ENCODE results near the gene PICK1.
"Not testable (repeated sequence)": the region's sequence is repeated elsewhere in the genome, so short reads cannot be mapped to it uniquely, and the experiment has no call there.

Gene PICK1

GRCh38 chr22:38110008-38110862 lies 53.0 kb downstream of the PICK1 start, which contains the start of gene BAIAP2L2:
Gene BAIAP2L2 (minus strand): TSS chr22:38110684. CDS start chr22:38110525, 159 bp downstream.
- FAIRE-seq, result no peak
- no peak for DNase-seq (ENCODE audit: extremely low spot score, insufficient read length, low read depth)

- no peak for FAIRE-seq
- DNase-seq (ENCODE audit: extremely low spot score, insufficient read length, low read depth), result no peak
These were observed 54.0 kb downstream of the PICK1 start for GRCh38 chr22:38110863-38111852.

GRCh38 chr22:38111925-38112355 lies 54.7 kb downstream of the PICK1 start:
- no peak for DNase-seq (ENCODE audit: extremely low spot score, insufficient read length, low read depth)
- no peak for FAIRE-seq

- no peak for FAIRE-seq
- no peak for DNase-seq (ENCODE audit: extremely low spot score, insufficient read length, low read depth)
These were observed 55.2 kb downstream of the PICK1 start for GRCh38 chr22:38112381-38112780.

- peak; percentile 84 for DNase-seq (ENCODE audit: extremely low spot score, insufficient read length, low read depth)
- FAIRE-seq, result peak; percentile 80
These were observed 57.5 kb downstream of the PICK1 start for GRCh38 chr22:38114484-38115398.

GRCh38 chr22:38115423-38116205 lies 58.4 kb downstream of the PICK1 start:
- DNase-seq (ENCODE audit: extremely low spot score, insufficient read length, low read depth) (no peak), FAIRE-seq (no peak)

GRCh38 chr22:38117556-38117955 lies 60.4 kb downstream of the PICK1 start:
- FAIRE-seq, result not testable (repeated sequence)

GRCh38 chr22:38118182-38118581 lies 61.0 kb downstream of the PICK1 start:
- DNase-seq (ENCODE audit: extremely low spot score, insufficient read length, low read depth), result no peak
- FAIRE-seq, result no peak

More at GRCh38 chr22:38117556-38117955, 60.4 kb downstream of the PICK1 start:
- DNase-seq (ENCODE audit: extremely low spot score, insufficient read length, low read depth), result not testable (repeated sequence)

- DNase-seq (ENCODE audit: extremely low spot score, insufficient read length, low read depth); FAIRE-seq: not testable (repeated sequence)
These were observed 61.5 kb downstream of the PICK1 start for GRCh38 chr22:38118747-38119146.

GRCh38 chr22:38120359-38121110 lies 63.3 kb downstream of the PICK1 start:
- FAIRE-seq (no peak), DNase-seq (ENCODE audit: extremely low spot score, insufficient read length, low read depth) (no peak)

GRCh38 chr22:38122616-38123015 lies 65.4 kb downstream of the PICK1 start:
- no peak for FAIRE-seq
- no peak for DNase-seq (ENCODE audit: extremely low spot score, insufficient read length, low read depth)

GRCh38 chr22:38124236-38124974 lies 67.2 kb downstream of the PICK1 start:
- no peak for FAIRE-seq
- DNase-seq (ENCODE audit: extremely low spot score, insufficient read length, low read depth), result no peak

GRCh38 chr22:38125038-38125610 lies 67.9 kb downstream of the PICK1 start:
- DNase-seq (ENCODE audit: extremely low spot score, insufficient read length, low read depth) (no peak), FAIRE-seq (no peak)
